ENCODE measurements around the gene CAMK1D. TPM values are rescaled to one million over a fixed set of nuclear protein-coding genes. Genes with fewer than 3 reads are reported as not detected.
A peak's percentile ranks its signal among the peaks of the same experiment; 100 is the strongest.

Gene CAMK1D
- total and polyA plus RNA-seq, 2 experiments from 2014 or later, result 3.5 to 6.0 TPM

GRCh38 chr10:12631216-12631615 lies 281.9 kb downstream of the CAMK1D start:
- H3K4me3 ChIP-seq, result no peak overlapping the region
- no peaks in the 10 kb centered on the region for H3K79me2 ChIP-seq
- no peaks in the 10 kb centered on the region for H4K20me1 ChIP-seq (ENCODE audit: insufficient read depth, poor library complexity, severe bottlenecking)
- no peak overlapping the region for H2AFZ ChIP-seq
- DNase-seq (ENCODE audit: low spot score), result peak; percentile 62
- H3K4me1 ChIP-seq (ENCODE audit: insufficient read depth), result peaks cover 14% of the 10 kb centered on the region
- WGBS (ENCODE audit: low lambda C conversion rate, missing lambda C conversion rate), result 66% methylated on average over 3 of the region's 3 CpGs
- no peaks in the 10 kb centered on the region for H3K27me3 ChIP-seq
- TF ChIP-seq EZH2 (IDR thresholded peaks at IDR 0.05; ENCODE audit: borderline replicate concordance) (no peak), EZH2phosphoT487 (IDR thresholded peaks at IDR 0.05; ENCODE audit: low read depth, severe bottlenecking, unreplicated experiment) (no peak), CTCF (IDR thresholded peaks at IDR 0.05; ENCODE audit: poor library complexity) (no peak)
- peak overlapping the region; percentile 90 for H3K27ac ChIP-seq
- H3K36me3 ChIP-seq (replicated peaks; ENCODE audit: insufficient read depth, low read depth), result no peaks in the 10 kb centered on the region
- H3K9me3 ChIP-seq (ENCODE audit: low read depth), result no peaks in the 10 kb centered on the region
- no peaks in the 10 kb centered on the region for H3K9me2 ChIP-seq (replicated peaks; ENCODE audit: insufficient read depth)
- H3K4me2 ChIP-seq, result peak overlapping the region; percentile 55

GRCh38 chr10:12631787-12632562 lies 282.6 kb downstream of the CAMK1D start:
- H3K9me3 ChIP-seq (ENCODE audit: low read depth), result no peaks in the 10 kb centered on the region
- H3K36me3 ChIP-seq (replicated peaks; ENCODE audit: insufficient read depth, low read depth), result no peaks in the 10 kb centered on the region
- DNase-seq (ENCODE audit: low spot score), result peak; percentile 69
- no peaks in the 10 kb centered on the region for H3K27me3 ChIP-seq
- H3K4me2 ChIP-seq, result peak overlapping the region; percentile 55
- no peak overlapping the region for H3K4me3 ChIP-seq
- H2AFZ ChIP-seq, result no peak overlapping the region
- 55% methylated on average over 14 of the region's 14 CpGs for WGBS (ENCODE audit: low lambda C conversion rate, missing lambda C conversion rate)
- peak overlapping the region; percentile 90 for H3K27ac ChIP-seq
- TF ChIP-seq EZH2 (IDR thresholded peaks at IDR 0.05; ENCODE audit: borderline replicate concordance) (no peak), EZH2phosphoT487 (IDR thresholded peaks at IDR 0.05; ENCODE audit: low read depth, severe bottlenecking, unreplicated experiment) (no peak), CTCF (IDR thresholded peaks at IDR 0.05; ENCODE audit: poor library complexity) (no peak)
- no peaks in the 10 kb centered on the region for H4K20me1 ChIP-seq (ENCODE audit: insufficient read depth, poor library complexity, severe bottlenecking)
- peaks cover 14% of the 10 kb centered on the region for H3K4me1 ChIP-seq (ENCODE audit: insufficient read depth)
- H3K9me2 ChIP-seq (replicated peaks; ENCODE audit: insufficient read depth), result no peaks in the 10 kb centered on the region
- no peaks in the 10 kb centered on the region for H3K79me2 ChIP-seq

DNA sequence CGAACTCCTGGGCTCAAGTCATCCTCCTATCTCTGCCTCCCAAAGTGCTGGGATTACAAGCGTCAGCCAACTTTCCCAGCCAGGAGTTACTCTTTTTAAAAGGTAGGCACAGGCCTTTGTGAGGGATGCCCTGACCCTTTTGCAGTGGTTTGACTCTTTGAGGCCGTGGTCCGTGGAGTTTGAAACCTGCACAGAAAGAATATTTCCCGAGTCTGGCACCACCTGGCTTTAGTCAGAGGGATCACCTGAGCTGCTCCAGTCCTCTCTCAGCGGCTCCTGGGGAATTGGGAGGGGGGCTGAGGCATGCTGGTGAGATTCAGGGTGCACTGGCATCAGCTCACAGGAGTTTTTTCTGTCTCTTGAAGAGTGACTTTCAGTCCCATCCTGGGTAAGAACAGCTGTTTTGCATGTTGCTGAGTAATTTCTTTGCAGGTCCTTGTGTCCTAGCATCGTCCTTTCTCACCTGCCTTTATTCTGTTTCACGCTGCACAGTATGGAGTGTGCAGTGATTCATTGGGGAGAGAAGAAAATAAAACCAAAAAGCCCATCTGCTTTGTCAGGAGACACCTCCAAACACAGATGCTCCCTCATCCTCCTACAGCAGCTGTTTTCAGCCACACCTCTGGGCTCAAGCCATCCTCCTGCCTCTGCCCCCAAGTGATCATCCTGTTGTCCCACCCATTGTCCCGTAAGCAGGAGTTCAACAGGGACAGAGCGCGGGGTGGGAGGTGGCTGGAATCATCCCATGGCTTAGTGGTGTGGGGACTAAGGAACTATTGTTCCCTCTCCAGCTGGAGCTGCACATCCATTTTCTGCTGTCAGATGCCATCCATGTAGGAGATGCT lies 284.7 kb downstream of the CAMK1D start:
- H3K4me1 ChIP-seq (ENCODE audit: insufficient read depth), result peaks cover 20% of the 10 kb centered on the region
- H3K4me2 ChIP-seq, result no peak overlapping the region
- H3K9me3 ChIP-seq (ENCODE audit: low read depth), result no peaks in the 10 kb centered on the region
- no peaks in the 10 kb centered on the region for H3K27me3 ChIP-seq
- H2AFZ ChIP-seq, result no peak overlapping the region
- H3K27ac ChIP-seq, result no peak overlapping the region
- TF ChIP-seq EZH2phosphoT487 (IDR thresholded peaks at IDR 0.05; ENCODE audit: low read depth, severe bottlenecking, unreplicated experiment) (no peak), CTCF (IDR thresholded peaks at IDR 0.05; ENCODE audit: poor library complexity) (no peak), EZH2 (IDR thresholded peaks at IDR 0.05; ENCODE audit: borderline replicate concordance) (no peak)
- no peaks in the 10 kb centered on the region for H4K20me1 ChIP-seq (ENCODE audit: insufficient read depth, poor library complexity, severe bottlenecking)
- no peaks in the 10 kb centered on the region for H3K79me2 ChIP-seq
- no peak overlapping the region for H3K4me3 ChIP-seq
- no peak for DNase-seq (ENCODE audit: low spot score)
- H3K36me3 ChIP-seq (replicated peaks; ENCODE audit: insufficient read depth, low read depth), result no peaks in the 10 kb centered on the region
- H3K9me2 ChIP-seq (replicated peaks; ENCODE audit: insufficient read depth), result no peaks in the 10 kb centered on the region
- 90% methylated on average over 11 of the region's 11 CpGs for WGBS (ENCODE audit: low lambda C conversion rate, missing lambda C conversion rate)

Measured in hepatocyte (in vitro differentiated cells).